ENCODE data around the gene MEDAG.
A peak's percentile ranks its signal among the peaks of the same experiment; 100 is the strongest.

MEDAG gene

DNA sequence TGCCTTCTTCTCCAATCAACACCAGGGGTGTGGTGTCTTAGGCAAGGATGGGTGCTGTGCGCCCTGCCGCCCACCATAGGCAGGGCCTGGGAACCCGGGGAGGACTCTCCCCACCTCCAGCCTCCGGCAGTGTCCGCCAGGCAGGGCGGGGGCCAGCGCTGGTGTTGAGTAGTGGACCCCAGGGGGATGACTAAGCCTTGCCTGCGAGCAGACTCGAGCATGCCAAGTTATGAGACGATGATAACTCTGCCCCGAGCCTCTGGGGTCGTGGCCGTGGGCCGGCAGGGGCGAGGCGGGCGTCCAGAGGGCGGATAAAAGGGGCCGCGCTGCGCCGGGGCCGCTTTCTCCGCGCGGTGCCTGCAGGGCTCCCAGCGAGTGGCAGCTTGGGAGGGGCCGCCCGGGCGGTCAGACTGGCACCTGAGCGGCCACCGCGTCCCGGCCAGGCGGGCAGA is at the start of gene MEDAG:
MEDAG (plus strand) TSS at position 340 of the 452 bp plus-strand sequence. CDS start 245 bp downstream, outside the sequence.
- no peak for DNase-seq

DNA sequence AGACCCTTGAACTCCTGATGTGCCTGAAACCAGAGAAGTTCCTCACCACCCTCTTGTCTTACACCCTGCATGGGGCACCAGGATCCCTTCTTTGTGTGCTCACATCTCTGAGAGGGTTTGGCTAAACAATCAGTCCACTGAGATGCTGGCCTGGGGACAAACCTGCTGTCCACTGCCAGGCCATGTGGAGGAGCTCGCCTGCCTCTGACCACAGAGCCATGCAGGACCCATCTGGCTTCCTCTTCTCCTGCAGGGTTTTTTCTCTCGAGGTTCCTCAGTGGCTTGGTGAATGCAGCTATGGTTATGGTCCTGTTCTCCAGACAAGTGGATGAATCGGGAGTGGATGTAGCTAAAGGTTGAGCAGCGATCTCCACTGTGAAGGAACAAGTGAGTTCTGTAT is 49.1 kb upstream of the MEDAG start:
- DNase-seq, result no peak

DNA sequence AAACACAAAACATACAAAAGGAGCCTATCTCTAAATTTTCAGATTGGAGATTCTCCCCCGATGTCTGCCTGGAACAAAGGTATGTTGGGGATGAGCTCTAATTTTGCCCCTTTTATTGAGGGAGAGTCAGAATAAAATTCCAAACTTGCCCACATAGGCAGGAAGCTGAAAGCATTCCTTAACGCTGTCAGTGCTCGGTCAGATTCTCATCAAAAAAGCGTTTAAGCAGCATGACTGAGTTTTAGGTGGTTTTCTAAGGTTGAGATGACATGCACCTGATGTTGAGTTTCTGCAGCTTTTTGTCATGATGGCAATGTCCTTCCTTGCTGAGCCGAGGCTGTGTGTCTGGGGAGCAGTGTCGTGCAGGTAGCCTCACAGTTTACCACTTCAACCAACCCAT is 48.4 kb upstream of the MEDAG start:
- no peak for DNase-seq

DNA sequence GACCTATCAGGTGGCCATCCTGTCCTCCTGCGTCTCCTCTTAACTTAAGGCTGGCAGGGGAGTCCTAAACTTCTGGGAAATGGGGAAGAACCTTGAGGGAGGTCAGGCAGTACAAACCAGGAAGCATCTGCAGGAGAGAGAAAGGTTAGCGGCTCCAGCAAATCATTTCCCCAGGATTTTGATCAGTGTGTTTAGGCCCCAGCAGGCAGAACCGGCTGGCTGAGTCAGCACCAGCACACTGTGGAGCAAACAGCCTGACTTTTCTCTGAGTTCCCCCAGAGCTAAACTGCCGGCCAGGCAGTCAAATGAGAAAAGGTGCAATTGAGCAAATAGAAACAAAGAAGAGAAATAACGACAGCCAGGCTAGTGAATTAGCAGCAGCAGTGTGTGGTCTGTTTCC is 46.7 kb upstream of the MEDAG start:
- no peak for DNase-seq

DNA sequence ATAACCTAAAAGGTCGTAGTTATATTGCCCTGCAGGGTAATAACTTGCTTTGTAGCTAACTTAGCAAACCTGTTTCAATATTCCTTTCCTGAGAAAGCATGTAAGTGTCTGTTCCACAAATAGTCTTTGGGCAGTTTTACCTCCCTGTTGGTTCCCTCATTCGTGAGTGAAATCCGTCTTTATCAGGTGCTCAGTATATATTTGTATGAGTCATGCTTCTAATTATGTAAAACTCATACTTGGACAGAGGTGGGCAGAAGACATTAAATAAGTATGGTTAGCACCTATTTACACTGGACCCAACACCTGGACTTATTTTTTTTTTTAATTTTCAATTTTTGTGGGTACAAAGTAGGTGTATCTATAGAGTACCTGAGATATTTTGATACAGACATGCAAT is 44.9 kb upstream of the MEDAG start:
- no peak for DNase-seq

DNA sequence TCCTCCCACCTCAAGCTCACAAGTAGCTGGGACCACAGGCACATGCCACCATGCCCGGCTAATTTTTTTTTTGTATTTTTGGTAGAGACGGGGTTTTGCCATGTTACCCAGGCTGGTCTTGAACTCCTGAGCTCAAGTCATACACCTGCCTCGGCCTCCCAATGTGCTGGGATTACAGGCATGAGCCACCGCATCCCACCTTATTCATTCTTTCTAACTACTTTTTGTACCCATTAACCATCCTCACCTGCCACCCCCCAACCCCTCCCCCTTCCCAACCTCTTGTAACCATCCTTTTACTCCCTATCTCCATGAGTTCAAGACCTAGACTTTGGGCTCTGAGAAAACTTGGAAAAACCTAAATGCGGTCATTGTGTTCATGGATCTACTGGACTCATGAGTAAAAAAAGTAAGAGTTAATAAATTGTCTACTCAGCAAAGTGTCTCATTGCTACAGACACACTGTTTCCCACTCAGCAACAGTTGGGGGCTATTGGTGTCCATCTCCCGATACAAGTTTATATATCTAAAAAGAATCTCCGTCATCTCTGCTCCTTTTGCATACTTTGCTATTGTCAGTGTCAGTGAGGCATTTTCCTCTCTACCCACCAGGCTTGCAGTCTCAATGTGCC is 44.1 kb upstream of the MEDAG start:
- DNase-seq, result no peak

DNA sequence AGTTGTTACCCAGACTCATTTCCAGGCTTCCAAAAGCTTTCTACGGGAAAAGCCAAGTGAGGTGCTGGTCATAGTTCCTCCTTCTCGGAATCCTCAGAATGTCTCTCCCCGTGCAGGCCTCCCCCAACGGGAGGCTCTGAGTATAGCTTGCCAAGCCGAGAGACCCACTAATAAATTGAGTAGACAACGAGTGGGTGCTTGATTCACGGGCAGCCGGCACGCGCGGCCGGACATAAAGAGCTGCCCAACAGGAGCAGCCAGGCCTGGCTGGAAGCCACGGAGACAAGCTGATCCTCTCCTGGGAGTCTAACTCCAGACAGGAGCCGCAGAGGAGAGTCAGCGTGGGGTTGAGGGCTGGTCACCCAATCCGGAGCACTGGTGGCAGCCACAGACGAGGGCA is 43.4 kb upstream of the MEDAG start:
- no peak for DNase-seq

DNA sequence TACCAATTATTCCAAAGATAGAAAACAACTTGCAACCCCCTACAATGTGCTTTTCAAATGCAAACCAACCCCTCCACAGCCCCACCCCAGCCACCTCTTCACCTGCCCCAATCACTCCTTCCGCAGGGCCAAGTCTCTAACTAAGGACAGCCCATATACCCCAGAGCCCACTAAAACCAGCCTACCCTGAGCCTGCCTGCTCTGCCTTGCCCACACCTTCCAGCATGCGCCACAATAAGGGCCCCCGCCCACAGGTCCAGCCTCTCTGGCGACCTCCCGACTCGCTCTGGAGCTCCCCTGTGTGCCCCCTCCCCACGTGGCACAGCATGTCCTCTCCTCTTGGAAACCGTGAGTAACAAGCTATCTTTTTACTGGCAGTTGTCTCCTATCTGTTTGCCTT is 42.8 kb upstream of the MEDAG start:
- DNase-seq, result no peak

DNA sequence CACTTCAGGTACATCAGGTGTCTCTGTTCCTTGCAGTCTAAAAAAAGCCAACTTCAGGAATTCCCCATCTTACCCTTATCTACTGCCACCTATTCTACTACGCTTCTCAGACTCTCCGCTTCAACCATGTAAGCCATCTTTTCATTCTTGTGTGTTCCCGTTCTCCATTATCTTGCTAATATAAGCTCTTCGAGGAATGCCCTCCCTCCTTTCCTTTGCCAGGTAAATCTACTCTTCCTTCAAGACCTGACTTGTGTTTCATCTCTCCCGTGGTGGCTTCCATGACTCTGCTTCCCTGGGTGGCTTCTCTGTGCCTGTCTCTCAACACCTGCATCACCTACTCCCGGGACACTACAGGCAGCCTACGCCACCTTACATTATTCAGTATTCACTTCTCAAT is 42.3 kb upstream of the MEDAG start:
- no peak for DNase-seq

DNA sequence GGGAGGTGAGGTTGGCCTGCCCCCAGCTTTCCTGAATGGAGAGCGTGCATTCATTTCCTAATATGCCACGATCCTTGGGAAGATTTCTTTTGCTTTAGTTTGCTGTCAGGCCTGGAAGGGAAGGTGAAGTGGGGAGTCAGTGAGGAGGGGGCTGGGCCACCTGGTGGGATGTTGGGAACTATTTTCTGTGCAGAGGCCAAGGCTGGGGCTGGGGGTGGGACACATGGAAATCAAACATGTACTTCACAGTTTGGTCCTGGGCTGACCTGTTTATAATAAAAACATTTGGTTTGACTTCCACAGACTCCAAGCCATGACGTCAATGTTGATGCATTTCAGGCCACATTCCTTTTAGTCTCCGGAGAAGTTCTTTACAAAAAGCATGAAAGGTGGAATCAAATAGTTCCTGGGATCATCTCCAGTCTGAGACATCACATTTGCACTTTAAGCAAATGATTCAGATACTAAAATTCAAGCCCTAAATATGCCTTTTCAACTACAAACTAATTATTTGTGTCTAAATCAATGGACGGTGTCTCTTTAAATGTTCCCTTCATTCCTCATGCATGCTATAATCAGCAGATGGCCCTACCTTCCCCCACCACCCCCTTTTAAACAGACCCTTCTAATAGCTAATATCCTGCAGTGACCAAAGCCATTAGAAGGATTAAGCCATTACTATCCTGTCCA is 41.5 kb upstream of the MEDAG start:
- DNase-seq, result no peak

DNA sequence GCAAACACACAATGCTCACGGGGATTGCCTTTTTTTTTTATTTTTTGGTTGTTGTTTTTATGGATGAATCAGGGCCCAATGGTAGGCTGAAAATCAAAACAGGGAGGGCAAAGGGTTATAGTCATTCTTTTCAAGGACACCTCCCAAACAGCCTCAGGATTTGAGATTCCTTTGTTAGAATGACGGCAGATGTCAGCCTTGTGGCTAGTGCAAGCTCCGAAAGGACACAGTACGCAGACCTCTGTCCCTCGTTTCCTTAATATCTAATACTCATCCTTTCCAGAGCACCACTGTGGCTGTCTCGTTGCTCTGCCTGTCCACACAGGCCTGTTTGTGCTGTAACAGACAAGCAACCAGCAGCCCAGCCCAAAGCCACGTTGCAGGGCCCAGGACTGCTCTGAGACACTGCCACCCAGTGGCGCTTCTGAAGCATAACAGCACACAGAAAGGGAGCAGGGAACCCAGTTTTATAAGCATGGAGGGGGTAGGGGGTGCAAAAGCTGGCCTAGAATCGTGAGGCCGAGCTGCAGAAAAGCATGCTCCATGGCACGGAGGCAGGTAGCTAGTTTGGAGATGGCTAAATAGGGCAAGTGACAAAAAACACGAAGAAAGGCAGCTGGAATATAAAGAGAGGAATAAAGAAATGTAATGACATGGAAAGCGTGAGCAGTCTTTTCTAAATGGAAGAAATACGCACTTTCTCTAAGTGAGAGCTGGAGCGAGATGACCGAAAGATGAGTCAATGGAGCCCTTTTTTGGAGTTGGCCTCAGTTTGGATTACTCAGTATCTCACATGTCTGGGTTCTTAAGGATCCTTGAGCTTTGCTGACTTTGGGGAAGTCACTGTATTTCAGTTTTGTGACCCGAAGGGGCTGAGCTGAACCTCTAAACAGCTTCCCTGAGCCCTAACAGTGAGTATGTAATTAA is 40.7 kb upstream of the MEDAG start:
- DNase-seq, result peak in 2 of 4 experiments; percentile 5 to 10

DNA sequence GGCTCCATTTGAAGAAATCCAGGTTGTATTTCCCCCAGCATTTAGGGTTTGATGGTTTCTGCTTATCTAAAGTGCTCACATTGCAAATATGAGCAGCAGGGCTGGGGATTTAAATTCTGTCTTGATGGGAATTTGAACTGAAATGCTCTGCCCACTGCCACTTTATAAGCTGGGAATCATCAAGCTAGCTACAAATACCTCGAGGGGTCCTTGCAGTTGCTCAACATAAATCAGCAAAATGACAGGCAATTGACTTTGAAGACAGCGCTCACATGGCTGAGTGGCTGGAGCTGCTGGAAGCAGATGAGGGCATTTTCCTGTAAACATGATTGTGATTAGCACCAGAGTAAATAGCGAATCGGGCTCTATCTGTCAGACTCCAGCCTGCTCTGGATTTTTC is 39.4 kb upstream of the MEDAG start:
- DNase-seq, result no peak

DNA sequence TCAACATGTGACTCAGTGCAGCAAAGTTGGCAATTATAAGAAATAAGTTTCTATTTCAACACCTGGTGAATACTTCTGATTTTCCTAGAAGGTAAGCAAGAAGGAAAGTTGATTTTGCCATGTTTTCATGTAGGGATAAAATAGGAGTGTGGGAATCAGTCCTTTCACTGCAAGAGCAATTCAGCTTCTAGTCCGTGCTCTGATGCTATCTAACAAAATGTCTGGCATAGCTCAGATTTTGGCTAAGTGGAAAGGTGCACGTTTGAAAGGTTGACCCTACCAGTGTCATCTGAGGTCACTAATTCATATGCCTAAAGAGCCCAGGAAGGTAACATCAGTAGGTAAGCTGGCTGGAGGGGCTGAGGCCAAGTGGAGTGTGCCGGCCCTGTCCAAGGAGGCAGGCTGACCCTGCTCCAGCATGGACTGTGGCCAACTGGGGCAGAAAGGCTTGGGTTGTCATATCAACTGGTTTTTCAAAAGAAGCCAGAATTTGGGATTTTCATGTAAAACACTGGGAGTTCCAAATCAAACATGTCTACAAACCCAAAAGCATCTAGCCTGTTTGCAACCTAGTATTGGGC is 38.9 kb upstream of the MEDAG start:
- DNase-seq, result no peak

DNA sequence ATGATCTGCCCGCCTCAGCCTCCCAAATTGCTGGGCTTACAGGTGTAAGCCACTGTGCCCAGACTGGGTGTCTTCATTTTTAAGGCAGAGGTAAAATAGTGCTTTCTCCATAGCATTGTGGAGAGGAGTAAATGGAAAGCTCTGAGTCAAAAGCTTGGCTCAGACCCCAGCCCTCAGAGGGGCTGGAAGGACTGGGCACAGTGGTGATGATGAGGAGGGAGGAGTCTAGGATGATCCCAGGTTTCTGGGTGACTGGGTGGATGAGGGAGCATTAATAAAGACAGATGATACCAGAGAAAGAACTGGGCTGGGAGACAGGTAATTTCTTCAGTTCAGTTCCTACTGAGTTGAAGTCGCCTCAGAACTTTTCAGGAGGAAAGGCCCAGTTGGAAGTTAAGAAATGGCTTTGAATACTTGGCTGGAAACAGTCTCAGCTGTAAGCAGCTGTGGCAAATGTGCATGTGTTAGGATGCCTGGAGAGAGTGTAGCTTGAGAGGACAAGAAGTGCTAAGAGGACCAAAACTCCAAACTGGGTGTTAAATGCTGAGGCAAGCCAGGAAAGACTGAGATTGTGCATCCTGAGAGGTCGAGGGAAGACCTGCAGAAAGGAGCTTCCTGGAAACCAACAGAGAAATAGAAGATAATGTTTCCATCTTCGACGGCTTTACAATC is 37.1 kb upstream of the MEDAG start:
- no peak for DNase-seq

DNA sequence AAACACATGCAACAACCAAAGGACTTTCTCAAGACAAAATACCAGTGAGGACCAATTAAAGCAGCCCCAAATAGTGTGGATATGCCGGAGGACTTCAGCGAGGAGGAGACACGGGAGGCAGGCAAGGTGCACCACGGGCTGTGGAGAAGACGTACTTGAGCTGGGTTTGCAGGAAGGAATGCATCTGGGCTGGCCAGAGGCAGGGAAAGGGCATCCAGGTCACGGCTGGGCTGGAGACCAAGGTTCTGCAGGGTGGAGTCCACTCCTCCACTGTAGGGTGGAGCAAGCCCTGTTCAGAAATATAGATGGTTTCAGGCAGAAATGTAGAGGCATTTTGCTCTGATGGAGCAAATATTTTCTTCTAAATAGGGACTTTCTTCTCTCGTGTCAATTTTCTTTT is 36.6 kb upstream of the MEDAG start:
- DNase-seq, result no peak

DNA sequence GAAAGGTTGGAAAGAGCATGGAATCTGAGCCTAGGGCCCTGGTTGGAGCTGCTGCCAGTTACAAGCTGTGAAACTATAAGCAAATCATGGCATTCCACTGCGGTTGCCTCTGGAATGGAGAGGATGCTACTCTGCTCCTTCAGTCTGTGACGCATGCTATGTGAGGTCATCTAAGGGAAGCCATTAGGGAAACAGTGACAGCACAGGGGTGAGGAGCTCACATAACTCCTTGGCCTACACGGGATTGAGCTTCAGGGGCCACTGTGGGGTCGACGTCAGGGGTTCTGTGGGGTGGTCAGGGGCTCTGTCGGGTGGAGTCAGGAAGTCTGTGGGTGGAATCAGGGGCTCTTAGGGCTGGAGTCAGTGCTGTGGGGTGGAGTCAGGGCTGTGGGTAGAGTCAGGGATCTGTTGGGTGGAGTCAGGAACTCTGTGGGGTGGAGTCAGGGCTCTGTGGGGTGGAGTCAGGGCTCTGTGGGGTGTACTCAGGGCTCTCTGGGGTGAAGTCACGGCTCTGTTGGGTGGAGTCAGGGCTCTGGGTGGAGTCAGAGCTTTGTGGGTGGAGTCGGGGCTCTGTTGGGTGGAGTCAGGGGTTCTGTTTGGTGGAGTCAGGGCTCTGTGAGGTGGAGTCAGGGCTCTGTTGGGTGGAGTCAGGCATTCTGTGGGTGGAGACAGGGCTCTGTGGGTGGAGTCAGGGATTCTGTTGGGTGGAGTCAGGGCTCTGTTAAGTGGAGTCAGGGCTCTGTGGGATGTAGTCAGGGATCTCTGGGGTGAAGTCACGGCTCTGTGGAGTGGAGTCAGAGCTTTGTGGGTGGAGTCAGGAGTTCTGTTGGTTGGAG is 35.8 kb upstream of the MEDAG start:
- DNase-seq, result peak in 1 of 4 experiments; percentile 7

DNA sequence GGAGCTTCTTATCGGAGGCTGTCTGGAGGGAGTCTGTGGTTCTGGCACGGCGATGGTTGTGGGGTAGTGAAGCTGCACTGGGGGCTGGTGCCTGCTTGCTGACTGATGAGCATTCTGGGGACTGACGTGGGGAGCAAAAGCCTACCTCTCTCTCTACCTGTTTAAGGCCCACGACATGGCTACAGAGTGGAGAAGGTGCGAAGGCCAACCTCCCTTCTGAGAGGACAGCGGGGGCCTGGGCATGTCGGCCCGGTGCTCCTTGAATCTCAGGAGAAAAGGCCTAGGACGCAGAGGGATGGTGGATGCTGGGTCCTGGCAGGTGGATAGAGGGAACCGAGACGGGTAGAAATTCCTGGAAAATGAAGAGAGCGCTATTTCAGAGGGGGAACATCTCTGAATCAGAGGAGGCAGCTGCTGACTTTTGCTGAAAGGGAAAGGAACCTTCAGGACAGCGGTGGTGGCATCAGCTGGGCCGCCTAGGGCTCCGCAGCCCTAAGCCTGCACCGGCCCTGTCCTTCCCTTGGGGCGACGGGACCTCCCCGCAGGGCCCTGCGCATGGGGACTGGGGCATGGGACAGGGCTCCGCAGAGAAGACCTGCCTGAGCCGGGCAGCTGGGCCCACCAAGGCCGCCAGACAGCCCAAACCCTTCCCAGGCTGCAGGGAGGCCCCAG is 35.0 kb upstream of the MEDAG start:
- no peak for DNase-seq

DNA sequence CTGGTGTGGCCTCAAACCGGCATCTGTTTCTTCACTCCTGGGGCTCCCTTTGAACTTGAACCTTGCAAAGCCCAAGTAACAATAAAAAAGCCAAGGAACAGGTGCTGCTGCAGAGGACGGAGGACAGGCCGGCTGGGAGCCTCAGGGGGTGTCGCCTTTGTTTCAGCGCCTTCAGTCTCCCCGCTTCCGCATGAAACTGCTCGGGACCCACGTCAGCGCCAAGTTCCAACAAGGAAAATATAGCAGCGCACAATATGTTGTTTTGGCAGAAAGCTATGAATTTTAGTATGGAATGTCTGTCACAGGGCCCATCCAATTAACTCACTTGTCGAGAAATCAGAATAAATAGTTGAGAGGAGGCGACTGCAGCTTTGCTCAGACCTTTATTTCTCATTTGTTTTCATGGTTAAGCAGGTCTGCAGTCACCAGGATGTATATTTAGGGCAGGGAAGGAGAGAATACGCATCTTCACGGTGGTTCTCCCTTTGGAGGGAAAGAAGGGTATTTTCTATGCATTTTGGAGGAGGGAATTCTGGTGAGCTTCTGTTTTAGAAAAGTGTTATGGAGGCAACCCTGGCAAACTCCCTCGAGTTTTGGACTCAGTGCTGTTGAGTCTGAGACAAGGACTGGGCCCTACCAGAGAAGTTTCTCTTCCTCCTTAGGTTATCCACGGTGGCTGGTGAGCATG is 34.3 kb upstream of the MEDAG start:
- no peak for DNase-seq

DNA sequence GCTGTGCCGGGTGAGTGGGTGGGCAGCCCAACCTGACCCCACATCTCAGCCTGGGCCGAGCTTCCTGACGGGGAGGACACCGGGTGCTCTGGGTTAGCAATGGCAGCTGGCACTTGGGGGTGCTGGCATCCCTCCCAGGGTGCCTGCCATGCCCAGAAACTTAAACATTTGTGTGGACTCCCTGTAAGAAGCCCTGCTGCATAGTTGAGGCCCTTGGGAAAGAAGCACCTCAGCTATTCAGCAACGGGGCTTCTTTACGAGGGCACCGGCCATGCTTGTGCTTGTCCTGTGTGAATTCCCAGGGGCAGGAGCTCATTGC is 33.8 kb upstream of the MEDAG start:
- no peak for DNase-seq

DNA sequence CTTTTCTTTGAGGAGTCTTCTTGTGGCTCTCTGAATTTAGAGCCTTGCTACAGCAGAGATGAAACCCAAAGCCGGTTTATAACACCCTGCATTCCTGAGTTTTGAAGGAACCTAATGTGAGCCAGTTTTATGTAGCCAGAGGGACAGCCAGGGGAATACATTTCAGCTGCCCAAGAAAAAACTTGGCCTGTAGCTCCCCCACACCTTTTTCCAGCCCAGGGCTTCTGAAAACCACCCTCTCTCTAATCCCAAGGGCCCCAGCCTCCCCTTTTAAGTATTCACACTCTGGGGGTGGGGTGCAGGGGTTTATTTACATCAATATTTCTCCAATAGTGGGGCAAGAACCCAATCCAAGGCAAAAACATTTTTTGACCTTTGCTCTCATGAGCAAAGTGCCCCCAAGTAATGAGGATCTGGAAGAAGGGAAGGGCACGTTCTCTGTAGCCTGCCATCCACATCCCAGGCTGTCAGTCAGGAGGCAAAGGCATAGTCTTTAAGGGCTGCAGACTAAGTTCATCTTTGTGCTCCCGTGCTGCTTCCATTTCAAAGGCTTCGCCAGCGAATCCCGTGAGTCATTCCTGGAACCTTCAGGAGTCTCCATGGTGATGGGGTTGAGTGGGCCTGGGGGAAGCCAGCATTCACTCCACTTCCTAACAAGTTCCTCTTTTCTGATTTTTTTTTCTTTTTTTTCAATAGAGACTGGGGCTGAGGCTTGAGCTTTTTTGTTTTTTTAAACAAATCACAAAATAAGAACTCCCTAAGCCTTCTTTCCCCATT is 33.2 kb upstream of the MEDAG start:
- DNase-seq, result no peak
